IMR-90 (cell line): ENCODE data around the gene OR6J1. TPM values are rescaled to one million over a fixed set of nuclear protein-coding genes. Genes with fewer than 3 reads are reported as not detected.

Source experiments
- ATAC-seq: fragments of 200-7000 bp; cut with Tn5 transposase; 2 replicates; pipeline ENCODE4 v1.9.1; 2020; ENCODE audit warnings: low read depth, mild to moderate bottlenecking, moderate library complexity
- BruUV-seq: library from RNA; stranded (reverse); fragments of 400-500 nt; replicated peaks from 2 replicates; lab custom pipeline; 2021; lab: Mats Ljungman, UMichigan
- CTCF ChIA-PET: fragments of 300-600 bp; formaldehyde crosslinking; extraction: SDS; loops from one replicate; lab custom pipeline; 2021; ENCODE audit warnings: antibody characterized with exemption; lab: Yijun Ruan, JAX
- POLR2A ChIA-PET: fragments of 300-600 bp; sonication (Branson Sonifier 250); formaldehyde crosslinking; loops from one replicate; lab custom pipeline; 2022; ENCODE audit warnings: antibody characterized with exemption; ENCODE audit not compliant: unreplicated experiment; lab: Charles Lee
- DNase-seq: peaks from one replicate; pipeline ENCODE4 v3.0.0; 2013
- H2AFZ ChIP-seq: replicated peaks from 2 replicates; pipeline ENCODE3; 2013; ENCODE audit warnings: low read length, mild to moderate bottlenecking; ENCODE audit not compliant: poor library complexity
- H2AK5ac ChIP-seq: 2 replicates; pipeline ENCODE4 v1.6.1; 2013; ENCODE audit warnings: low read depth, low read length, inconsistent platforms
- H2AK9ac ChIP-seq: replicated peaks from 2 replicates; pipeline ENCODE3; 2013; ENCODE audit warnings: mild to moderate bottlenecking, low read depth, low read length, moderate library complexity; ENCODE audit not compliant: poor library complexity
- H2BK120ac ChIP-seq: 2 replicates; pipeline ENCODE4 v1.6.1; 2013; ENCODE audit warnings: low read depth, low read length, inconsistent platforms
- H2BK15ac ChIP-seq: 3 replicates; pipeline ENCODE4 v1.6.1; 2013; ENCODE audit warnings: low read depth, low read length, inconsistent platforms
- H2BK20ac ChIP-seq: 2 replicates; pipeline ENCODE4 v1.6.1; 2013; ENCODE audit warnings: low read depth, mild to moderate bottlenecking, inconsistent platforms, low read length, moderate library complexity
- H2BK5ac ChIP-seq: 2 replicates; pipeline ENCODE4 v1.6.1; 2013; ENCODE audit warnings: mild to moderate bottlenecking, low read depth, low read length, inconsistent platforms; ENCODE audit not compliant: poor library complexity, severe bottlenecking
- H3K14ac ChIP-seq: replicated peaks from 2 replicates; pipeline ENCODE4 v1.6.1; 2013; ENCODE audit warnings: low read depth, low read length, inconsistent platforms
- H3K18ac ChIP-seq: 2 replicates; pipeline ENCODE4 v1.6.1; 2013; ENCODE audit warnings: low read depth, low read length, control low read depth
- H3K23ac ChIP-seq: 2 replicates; pipeline ENCODE4 v1.6.1; 2013; ENCODE audit warnings: low read depth, low read length, inconsistent platforms
- H3K27ac ChIP-seq: 2 replicates; pipeline ENCODE4 v1.5.1; 2013; ENCODE audit warnings: mild to moderate bottlenecking, control low read depth, low read length; ENCODE audit not compliant: insufficient read depth
- H3K27me3 ChIP-seq: 2 replicates; pipeline ENCODE4 v1.6.1; 2013; ENCODE audit warnings: low read length; ENCODE audit not compliant: control insufficient read depth, insufficient read depth
- H3K36me3 ChIP-seq: 2 replicates; pipeline ENCODE4 v1.6.1; 2013; ENCODE audit warnings: low read length, mixed read lengths; ENCODE audit not compliant: control insufficient read depth, insufficient read depth
- H3K4ac ChIP-seq: 2 replicates; pipeline ENCODE4 v1.6.1; 2013; ENCODE audit warnings: low read depth, low read length, inconsistent platforms
- H3K4me1 ChIP-seq: 2 replicates; pipeline ENCODE4 v1.6.1; 2013; ENCODE audit warnings: low read length, mixed read lengths; ENCODE audit not compliant: control insufficient read depth, insufficient read depth
- H3K4me2 ChIP-seq: 2 replicates; pipeline ENCODE4 v1.6.1; 2013; ENCODE audit warnings: low read depth, mild to moderate bottlenecking, control low read depth, low read length, moderate library complexity
- H3K4me3 ChIP-seq: 2 replicates; pipeline ENCODE4 v1.5.1; 2013; ENCODE audit warnings: low read depth, mild to moderate bottlenecking, control low read depth, low read length, moderate library complexity; ENCODE audit not compliant: insufficient read depth
- H3K56ac ChIP-seq: 2 replicates; pipeline ENCODE4 v1.6.1; 2013; ENCODE audit warnings: low read length, inconsistent platforms; ENCODE audit not compliant: insufficient read depth; ENCODE audit errors: extremely low read depth
- H3K79me1 ChIP-seq, 2 experiments: 2 replicates each; pipeline ENCODE4 v1.6.1; 2013; ENCODE audit warnings: low read length in 2 of 2, inconsistent platforms in 1 of 2, low read depth in 1 of 2
- H3K9ac ChIP-seq: 2 replicates; pipeline ENCODE4 v1.6.1; 2013; ENCODE audit warnings: low read depth, low read length, control low read depth
- H3K9me1 ChIP-seq: 2 replicates; pipeline ENCODE4 v1.6.1; 2013; ENCODE audit warnings: low read length, inconsistent platforms; ENCODE audit not compliant: insufficient read depth
- H3K9me3 ChIP-seq: 2 replicates; pipeline ENCODE4 v1.6.1; 2013; ENCODE audit warnings: low read length; ENCODE audit not compliant: control insufficient read depth, insufficient read depth
- H4K20me1 ChIP-seq: 2 replicates; pipeline ENCODE4 v1.6.1; 2013; ENCODE audit warnings: low read length, inconsistent platforms; ENCODE audit not compliant: insufficient read depth
- H4K5ac ChIP-seq: 2 replicates; pipeline ENCODE4 v1.6.1; 2013; ENCODE audit warnings: mild to moderate bottlenecking, low read depth, low read length, control low read depth
- H4K8ac ChIP-seq, 2 experiments: 2 replicates each; pipeline ENCODE4 v1.6.1; 2013; ENCODE audit warnings: low read depth in 2 of 2, low read length in 2 of 2, control low read depth in 1 of 2, inconsistent platforms in 1 of 2
- H4K91ac ChIP-seq: 2 replicates; pipeline ENCODE4 v1.6.1; 2013; ENCODE audit warnings: low read depth, low read length, inconsistent platforms; ENCODE audit not compliant: insufficient read depth
- BHLHE40 ChIP-seq: fragments of 150-350 bp; IDR thresholded peaks from 2 replicates; pipeline ENCODE4 v1.6.1; 2016; ENCODE audit warnings: mild to moderate bottlenecking, low read depth, low read length
- CEBPB ChIP-seq: IDR thresholded peaks from 2 replicates; pipeline ENCODE4 v1.6.1; 2012; ENCODE audit warnings: low read depth, low read length, improper control_type of control experiment
- CHD1 ChIP-seq: IDR thresholded peaks from 2 replicates; pipeline ENCODE4 v1.6.1; 2012; ENCODE audit warnings: low read depth, low read length, improper control_type of control experiment
- FOS ChIP-seq: fragments of 150-350 bp; IDR thresholded peaks from 2 replicates; pipeline ENCODE4 v1.6.1; 2016; ENCODE audit warnings: low read depth, low read length
- MAFK ChIP-seq: IDR thresholded peaks from 2 replicates; pipeline ENCODE4 v1.6.1; 2012; ENCODE audit warnings: low read depth, low read length, improper control_type of control experiment
- MAZ ChIP-seq: IDR thresholded peaks from 2 replicates; pipeline ENCODE4 v1.6.1; 2012; ENCODE audit warnings: low read depth, mild to moderate bottlenecking, low read length, improper control_type of control experiment, moderate library complexity, borderline replicate concordance
- MXI1 ChIP-seq: IDR thresholded peaks from 2 replicates; pipeline ENCODE4 v1.6.1; 2012; ENCODE audit warnings: low read depth, mild to moderate bottlenecking, low read length, moderate library complexity, borderline replicate concordance
- NFE2L2 ChIP-seq: fragments of 150-350 bp; IDR thresholded peaks from 2 replicates; pipeline ENCODE4 v1.6.1; 2016; ENCODE audit warnings: low read depth, mild to moderate bottlenecking, low read length
- POLR2A ChIP-seq: IDR thresholded peaks from 2 replicates; pipeline ENCODE4 v1.6.1; 2012; ENCODE audit warnings: mild to moderate bottlenecking, low read depth, low read length
- RAD21 ChIP-seq: IDR thresholded peaks from 2 replicates; pipeline ENCODE4 v1.6.1; 2012; ENCODE audit warnings: low read length, improper control_type of control experiment
- RCOR1 ChIP-seq: IDR thresholded peaks from 2 replicates; pipeline ENCODE4 v1.6.1; 2012; ENCODE audit warnings: mild to moderate bottlenecking, low read length, improper control_type of control experiment; ENCODE audit not compliant: insufficient replicate concordance
- RFX5 ChIP-seq: IDR thresholded peaks from 2 replicates; pipeline ENCODE4 v1.8.0; 2012; ENCODE audit warnings: low read depth, mild to moderate bottlenecking, low read length, moderate library complexity
- SMC3 ChIP-seq: fragments of 150-350 bp; IDR thresholded peaks from 2 replicates; pipeline ENCODE4 v1.6.1; 2016; ENCODE audit warnings: low read depth, mild to moderate bottlenecking, antibody characterized with exemption, low read length, moderate library complexity
- WGBS, 2 experiments: methylation state at CpG; one replicate each; pipeline versions ENCODE4 v1.1.5 to v1.1.7; 2013; ENCODE audit warnings: missing lambda C conversion rate in 2 of 2; ENCODE audit not compliant: insufficient read length in 1 of 2; ENCODE audit errors: extremely low coverage in 2 of 2; 5-methylcytosine and 5-hydroxymethylcytosine counted together
- dilution Hi-C: fragments of 300-500 bp; cut with HindIII; formaldehyde crosslinking; loops from one replicate; pipeline ENCODE4 v1.14.3; 2018; ENCODE audit warnings: low sequenced_read_pairs; ENCODE audit not compliant: unreplicated experiment
- in situ Hi-C: fragments of 300-500 bp; cut with MboI; formaldehyde crosslinking; loops from 3 replicates; pipeline ENCODE4 v1.14.3; 2019; ENCODE audit warnings: low sequenced_read_pairs, inconsistent platforms, mixed read lengths
- intact Hi-C: fragments of 100-400 bp; cut with micrococcal nuclease; formaldehyde crosslinking; loops from 2 replicates; pipeline ENCODE4 v1.10.0; 2022
- polyA plus RNA-seq, 3 experiments: library from polyadenylated mRNA; depleted of rRNA; stranded (reverse); fragments of >200 nt; gene quantifications; 2 replicates each; pipeline ENCODE4 v1.2.3, GENCODE V29; 2012; ENCODE audit warnings: low replicate concordance in 1 of 3
- total RNA-seq: library from RNA; depleted of rRNA; stranded (reverse); fragments of >200 nt; gene quantifications from 2 replicates; pipeline ENCODE4 v1.2.3, GENCODE V29; 2012
- TF ChIP-seq, protein P1 (sequence below): conservative IDR thresholded peaks from 2 replicates; pipeline ENCODE4 v1.5.1; 2012; ENCODE audit warnings: mild to moderate bottlenecking, low read depth, low read length, improper control_type of control experiment
- TF ChIP-seq, protein P2 (sequence below): fragments of 150-350 bp; IDR thresholded peaks from 2 replicates; pipeline ENCODE4 v1.6.1; 2016; ENCODE audit warnings: low read depth, mild to moderate bottlenecking, low read length, moderate library complexity, borderline replicate concordance
- TF ChIP-seq, protein P3 (sequence below): fragments of 150-350 bp; IDR thresholded peaks from 2 replicates; pipeline ENCODE4 v1.6.1; 2017; ENCODE audit warnings: mild to moderate bottlenecking, antibody characterized with exemption, low read length, low read depth

The OR6J1 gene
- total and polyA plus RNA-seq, 2 of the 4 experiments (the other 2 are of a cell fraction): not detected

DNA sequence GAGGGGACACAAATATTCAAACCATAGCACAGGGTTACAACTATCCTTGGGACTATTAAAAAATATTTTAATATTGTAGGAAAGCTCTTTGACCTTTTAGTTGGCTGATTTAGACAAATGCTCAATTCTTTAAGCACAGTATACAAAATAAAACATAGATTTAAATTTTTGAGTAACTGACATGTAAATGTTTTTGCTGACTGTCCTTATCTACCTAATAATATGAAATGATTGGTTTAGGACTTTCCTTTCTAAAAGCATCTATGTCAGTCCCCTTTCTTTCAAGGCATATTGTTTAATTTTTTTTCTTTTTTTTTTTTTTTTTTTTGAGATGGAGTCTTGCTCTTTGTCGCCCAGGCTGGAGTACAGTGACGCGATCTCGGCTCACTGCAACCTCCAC is 16.5 kb upstream of the OR6J1 start:
- no peak overlapping the region for H3K23ac ChIP-seq
- no peak overlapping the region for H3K9ac ChIP-seq
- dilution Hi-C loops (no loop called here), in situ Hi-C loops (no loop called here), intact Hi-C loops (no loop called here)
- no peak overlapping the region for H2AK9ac ChIP-seq
- H4K20me1 ChIP-seq: no peaks in the 10 kb centered on the region
- H3K4me2 ChIP-seq: no peak overlapping the region
- H3K18ac ChIP-seq: no peak overlapping the region
- no peak overlapping the region for H3K27ac ChIP-seq
- H4K8ac ChIP-seq: no peak overlapping the region
- no TSS peak for BruUV-seq
- no peak overlapping the region for H2BK15ac ChIP-seq
- ATAC-seq: no peak
- H3K9me3 ChIP-seq: no peaks in the 10 kb centered on the region
- no peak for DNase-seq
- no peak overlapping the region for H2AK5ac ChIP-seq
- no peak for TF ChIP-seq CEBPB
- TF ChIP-seq SMC3: no peak
- TF ChIP-seq MAFK: no peak
- TF ChIP-seq, protein P1, sequence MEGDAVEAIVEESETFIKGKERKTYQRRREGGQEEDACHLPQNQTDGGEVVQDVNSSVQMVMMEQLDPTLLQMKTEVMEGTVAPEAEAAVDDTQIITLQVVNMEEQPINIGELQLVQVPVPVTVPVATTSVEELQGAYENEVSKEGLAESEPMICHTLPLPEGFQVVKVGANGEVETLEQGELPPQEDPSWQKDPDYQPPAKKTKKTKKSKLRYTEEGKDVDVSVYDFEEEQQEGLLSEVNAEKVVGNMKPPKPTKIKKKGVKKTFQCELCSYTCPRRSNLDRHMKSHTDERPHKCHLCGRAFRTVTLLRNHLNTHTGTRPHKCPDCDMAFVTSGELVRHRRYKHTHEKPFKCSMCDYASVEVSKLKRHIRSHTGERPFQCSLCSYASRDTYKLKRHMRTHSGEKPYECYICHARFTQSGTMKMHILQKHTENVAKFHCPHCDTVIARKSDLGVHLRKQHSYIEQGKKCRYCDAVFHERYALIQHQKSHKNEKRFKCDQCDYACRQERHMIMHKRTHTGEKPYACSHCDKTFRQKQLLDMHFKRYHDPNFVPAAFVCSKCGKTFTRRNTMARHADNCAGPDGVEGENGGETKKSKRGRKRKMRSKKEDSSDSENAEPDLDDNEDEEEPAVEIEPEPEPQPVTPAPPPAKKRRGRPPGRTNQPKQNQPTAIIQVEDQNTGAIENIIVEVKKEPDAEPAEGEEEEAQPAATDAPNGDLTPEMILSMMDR: no peak
- no peak for TF ChIP-seq POLR2A
- TF ChIP-seq MAZ: no peak
- no peak for TF ChIP-seq FOS
- TF ChIP-seq MXI1: no peak
- TF ChIP-seq, protein P2, sequence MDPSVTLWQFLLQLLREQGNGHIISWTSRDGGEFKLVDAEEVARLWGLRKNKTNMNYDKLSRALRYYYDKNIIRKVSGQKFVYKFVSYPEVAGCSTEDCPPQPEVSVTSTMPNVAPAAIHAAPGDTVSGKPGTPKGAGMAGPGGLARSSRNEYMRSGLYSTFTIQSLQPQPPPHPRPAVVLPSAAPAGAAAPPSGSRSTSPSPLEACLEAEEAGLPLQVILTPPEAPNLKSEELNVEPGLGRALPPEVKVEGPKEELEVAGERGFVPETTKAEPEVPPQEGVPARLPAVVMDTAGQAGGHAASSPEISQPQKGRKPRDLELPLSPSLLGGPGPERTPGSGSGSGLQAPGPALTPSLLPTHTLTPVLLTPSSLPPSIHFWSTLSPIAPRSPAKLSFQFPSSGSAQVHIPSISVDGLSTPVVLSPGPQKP: no peak
- TF ChIP-seq BHLHE40: no peak
- TF ChIP-seq NFE2L2: no peak
- no peak for TF ChIP-seq RAD21
- TF ChIP-seq, protein P3, sequence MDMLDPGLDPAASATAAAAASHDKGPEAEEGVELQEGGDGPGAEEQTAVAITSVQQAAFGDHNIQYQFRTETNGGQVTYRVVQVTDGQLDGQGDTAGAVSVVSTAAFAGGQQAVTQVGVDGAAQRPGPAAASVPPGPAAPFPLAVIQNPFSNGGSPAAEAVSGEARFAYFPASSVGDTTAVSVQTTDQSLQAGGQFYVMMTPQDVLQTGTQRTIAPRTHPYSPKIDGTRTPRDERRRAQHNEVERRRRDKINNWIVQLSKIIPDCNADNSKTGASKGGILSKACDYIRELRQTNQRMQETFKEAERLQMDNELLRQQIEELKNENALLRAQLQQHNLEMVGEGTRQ: no peak
- TF ChIP-seq CHD1: no peak
- TF ChIP-seq RFX5: no peak
- TF ChIP-seq RCOR1: no peak
- no peak overlapping the region for H2AFZ ChIP-seq
- H3K9me1 ChIP-seq: no peaks in the 10 kb centered on the region
- no peak overlapping the region for H2BK120ac ChIP-seq
- no peak overlapping the region for H4K91ac ChIP-seq
- H4K5ac ChIP-seq: no peak overlapping the region
- no peak overlapping the region for H3K4ac ChIP-seq
- no peak overlapping the region for H3K14ac ChIP-seq
- H3K4me1 ChIP-seq: no peaks in the 10 kb centered on the region
- no peak overlapping the region for H3K56ac ChIP-seq
- H3K79me1 ChIP-seq: no peaks in the 10 kb centered on the region
- ChIA-PET POLR2A (no interaction called here), CTCF (no interaction called here)
- H3K4me3 ChIP-seq: no peak overlapping the region
- no CpG with 5 or more reads among the region's 4 CpGs for WGBS, 2 experiments
- no peak overlapping the region for H2BK20ac ChIP-seq
- no peaks in the 10 kb centered on the region for H3K36me3 ChIP-seq
- H3K27me3 ChIP-seq: peaks cover 4% of the 10 kb centered on the region; the same call in 1 of the 2 replicates
- no peak overlapping the region for H2BK5ac ChIP-seq
